HepG2 (cell line): Measurements from ENCODE around the gene ZNF764. TPM values are rescaled to one million over a fixed set of nuclear protein-coding genes. Genes with fewer than 3 reads are reported as not detected.

ENCODE experiments used
- AGO2 ChIP-seq: fragments of 200-400 bp; formaldehyde crosslinking; optimal IDR thresholded peaks from 2 replicates; pipeline ENCODE3; 2017; ENCODE audit warnings: mild to moderate bottlenecking, low read depth, low read length, moderate library complexity
- CBX5 ChIP-seq: sonication (generic); formaldehyde crosslinking; IDR thresholded peaks from 2 replicates; pipeline ENCODE4 v1.4.0; 2020; ENCODE audit warnings: missing genetic modification reagents, borderline replicate concordance
- MED8 ChIP-seq: sonication (generic); formaldehyde crosslinking; IDR thresholded peaks from 2 replicates; pipeline ENCODE4 v1.8.1; 2023; ENCODE audit warnings: mild to moderate bottlenecking, missing genetic modification reagents; ENCODE audit not compliant: insufficient replicate concordance
- NONO ChIP-seq, 2 experiments: fragments of 450-650 bp in 1 of 2; sonication (generic) in 1 of 2; formaldehyde crosslinking in 1 of 2; IDR thresholded peaks in 1 of 2; conservative IDR thresholded peaks in 1 of 2; 2 replicates each; pipeline versions ENCODE4 v1.6.1 to v1.8.0; 2017 to 2022; ENCODE audit warnings: mild to moderate bottlenecking in 1 of 2, missing genetic modification reagents in 1 of 2, moderate library complexity in 1 of 2
- PAF1 ChIP-seq: IDR thresholded peaks from 2 replicates; pipeline ENCODE4 v1.6.1; 2016; ENCODE audit warnings: missing genetic modification reagents, missing compliant biosample characterization
- PHF5A ChIP-seq: IDR thresholded peaks from one replicate; pipeline ENCODE4 v1.6.1; 2018; ENCODE audit warnings: low read depth, missing genetic modification reagents; ENCODE audit not compliant: unreplicated experiment
- POLR2A ChIP-seq, 2 experiments: IDR thresholded peaks; 2 replicates each; pipeline ENCODE4 v1.6.1; 2011; ENCODE audit warnings: low read depth in 2 of 2, low read length in 2 of 2, mild to moderate bottlenecking in 1 of 2, moderate library complexity in 1 of 2; ENCODE audit not compliant: insufficient read depth in 1 of 2
- ZFX ChIP-seq: sonication (generic); formaldehyde crosslinking; IDR thresholded peaks from 2 replicates; pipeline ENCODE4 v1.4.0; 2020; ENCODE audit warnings: mild to moderate bottlenecking, low read depth, missing genetic modification reagents, moderate library complexity
- ZMAT3 ChIP-seq: sonication (generic); formaldehyde crosslinking; conservative IDR thresholded peaks from 2 replicates; pipeline ENCODE4 v1.7.0; 2021; ENCODE audit warnings: missing genetic modification reagents
- ZNF530 ChIP-seq: sonication (generic); formaldehyde crosslinking; IDR thresholded peaks from 2 replicates; pipeline ENCODE4 v1.5.0; 2020; ENCODE audit warnings: low read depth, mild to moderate bottlenecking, missing genetic modification reagents
- ZNF749 ChIP-seq: sonication (generic); formaldehyde crosslinking; IDR thresholded peaks from 2 replicates; pipeline ENCODE4 v1.8.0; 2022; ENCODE audit warnings: mild to moderate bottlenecking, missing genetic modification reagents, moderate library complexity, borderline replicate concordance
- polyA plus RNA-seq, 8 experiments: library from polyadenylated mRNA; depleted of rRNA in 3 of 8; stranded (reverse) in 7 of 8; unstranded in 1 of 8; fragments of >200 nt; fragmentation: Illumina TruSeq in 4 of 8; extraction: Trizol in 4 of 8; gene quantifications; 2 replicates each; pipeline versions ENCODE4 v1.2.1 to v1.2.3, GENCODE V29; 2011 to 2016; ENCODE audit warnings: low read depth in 4 of 8, missing spikeins in 1 of 8, mixed read lengths in 1 of 8; ENCODE audit not compliant: insufficient read depth in 1 of 8
- total RNA-seq, 5 experiments: library from RNA; depleted of rRNA; stranded (reverse); fragments of >200 nt; fragmentation: Illumina TruSeq; extraction: Trizol; gene quantifications; 2 replicates each; pipeline ENCODE4 v1.2.3, GENCODE V29; 2016; ENCODE audit warnings: low read depth in 1 of 5
- TF ChIP-seq, protein P1 (sequence below): sonication (generic); formaldehyde crosslinking; IDR thresholded peaks from 2 replicates; pipeline ENCODE4 v1.4.0; 2020; ENCODE audit warnings: mild to moderate bottlenecking, low read depth, missing genetic modification reagents
- TF ChIP-seq, protein P2 (sequence below): IDR thresholded peaks from 2 replicates; pipeline ENCODE4 v1.6.1; 2016; ENCODE audit warnings: missing compliant biosample characterization, missing genetic modification reagents, borderline replicate concordance
- TF ChIP-seq, protein P3 (sequence below): sonication (generic); formaldehyde crosslinking; IDR thresholded peaks from 2 replicates; pipeline ENCODE4 v1.5.0; 2020; ENCODE audit warnings: mild to moderate bottlenecking, missing genetic modification reagents
- TF ChIP-seq, protein P4 (sequence below): sonication (generic); formaldehyde crosslinking; IDR thresholded peaks from 2 replicates; pipeline ENCODE4 v1.5.0; 2020; ENCODE audit warnings: missing genetic modification reagents, mild to moderate bottlenecking, borderline replicate concordance

The ZNF764 gene
- total and polyA plus RNA-seq, 2 of the 13 experiments (the other 11 are each of a cell fraction or from before 2014, with no cell fraction given), result 4.1 to 9.1 TPM

DNA sequence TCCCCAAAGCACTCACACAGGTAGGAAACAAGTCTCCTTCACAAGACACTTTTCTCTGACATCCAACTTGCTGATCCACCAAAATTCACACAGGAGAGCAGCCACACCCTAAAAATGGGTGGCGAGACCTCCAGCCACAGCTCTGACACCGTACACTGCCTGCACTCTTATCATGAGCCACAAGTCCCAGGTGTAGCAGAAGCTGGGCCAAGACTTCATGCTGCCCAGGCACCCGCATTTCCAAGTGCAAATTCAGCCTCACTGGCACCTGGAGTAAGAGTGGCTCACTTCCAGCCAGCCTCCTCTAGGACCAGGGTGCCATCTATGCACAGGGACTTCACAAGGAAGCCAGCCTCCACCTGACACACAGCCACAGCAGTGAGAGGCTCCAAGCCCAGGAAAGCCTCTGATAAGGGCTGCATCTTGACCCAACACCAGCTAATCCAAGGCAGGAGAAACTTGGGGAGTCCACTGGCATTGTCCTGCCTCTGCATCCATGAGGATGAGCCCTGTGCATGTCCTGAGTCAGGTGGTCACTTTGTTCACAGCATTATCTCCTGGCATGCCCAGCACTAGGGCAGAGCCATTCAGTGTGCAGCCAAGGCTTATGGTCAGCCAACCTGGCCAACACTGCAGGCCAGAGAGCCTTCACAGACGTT, 29.2 kb downstream of the ZNF764 start (continued):
- TF ChIP-seq ZFX (CRISPR knock-in tag) (0 out of 2 replicates have a peak, but pooled peaks have one; percentile 15), NONO (IDR thresholded peaks at IDR 0.05) (no peak), NONO (CRISPR knock-in tag; conservative IDR thresholded peaks at IDR 0.05) (peak; percentile 45; the same call in 1 of the 2 replicates), PHF5A (CRISPR knock-in tag) (no peak), POLR2A (IDR thresholded peaks at IDR 0.05; ENCODE audit: insufficient read depth in 1 of 2, low read depth in 2 of 2, low read length in 2 of 2) (peak; percentile 25 to 63; a peak in 3 of 4 replicates), ZMAT3 (CRISPR knock-in tag) (no peak), ZNF530 (CRISPR knock-in tag) (0 out of 2 replicates have a peak, but pooled peaks have one; percentile 49), CBX5 (CRISPR knock-in tag) (no peak), AGO2 (peak; percentile 46), ZNF749 (CRISPR knock-in tag) (no peak), PAF1 (peak; percentile 54; the same call in 1 of the 2 replicates), MED8 (no peak)
- TF ChIP-seq, protein P1, sequence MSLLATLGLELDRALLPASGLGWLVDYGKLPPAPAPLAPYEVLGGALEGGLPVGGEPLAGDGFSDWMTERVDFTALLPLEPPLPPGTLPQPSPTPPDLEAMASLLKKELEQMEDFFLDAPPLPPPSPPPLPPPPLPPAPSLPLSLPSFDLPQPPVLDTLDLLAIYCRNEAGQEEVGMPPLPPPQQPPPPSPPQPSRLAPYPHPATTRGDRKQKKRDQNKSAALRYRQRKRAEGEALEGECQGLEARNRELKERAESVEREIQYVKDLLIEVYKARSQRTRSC (CRISPR knock-in tag), result no peak
- TF ChIP-seq, protein P2, sequence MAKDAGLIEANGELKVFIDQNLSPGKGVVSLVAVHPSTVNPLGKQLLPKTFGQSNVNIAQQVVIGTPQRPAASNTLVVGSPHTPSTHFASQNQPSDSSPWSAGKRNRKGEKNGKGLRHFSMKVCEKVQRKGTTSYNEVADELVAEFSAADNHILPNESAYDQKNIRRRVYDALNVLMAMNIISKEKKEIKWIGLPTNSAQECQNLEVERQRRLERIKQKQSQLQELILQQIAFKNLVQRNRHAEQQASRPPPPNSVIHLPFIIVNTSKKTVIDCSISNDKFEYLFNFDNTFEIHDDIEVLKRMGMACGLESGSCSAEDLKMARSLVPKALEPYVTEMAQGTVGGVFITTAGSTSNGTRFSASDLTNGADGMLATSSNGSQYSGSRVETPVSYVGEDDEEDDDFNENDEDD (CRISPR knock-in tag), result no peak
- TF ChIP-seq, protein P3, sequence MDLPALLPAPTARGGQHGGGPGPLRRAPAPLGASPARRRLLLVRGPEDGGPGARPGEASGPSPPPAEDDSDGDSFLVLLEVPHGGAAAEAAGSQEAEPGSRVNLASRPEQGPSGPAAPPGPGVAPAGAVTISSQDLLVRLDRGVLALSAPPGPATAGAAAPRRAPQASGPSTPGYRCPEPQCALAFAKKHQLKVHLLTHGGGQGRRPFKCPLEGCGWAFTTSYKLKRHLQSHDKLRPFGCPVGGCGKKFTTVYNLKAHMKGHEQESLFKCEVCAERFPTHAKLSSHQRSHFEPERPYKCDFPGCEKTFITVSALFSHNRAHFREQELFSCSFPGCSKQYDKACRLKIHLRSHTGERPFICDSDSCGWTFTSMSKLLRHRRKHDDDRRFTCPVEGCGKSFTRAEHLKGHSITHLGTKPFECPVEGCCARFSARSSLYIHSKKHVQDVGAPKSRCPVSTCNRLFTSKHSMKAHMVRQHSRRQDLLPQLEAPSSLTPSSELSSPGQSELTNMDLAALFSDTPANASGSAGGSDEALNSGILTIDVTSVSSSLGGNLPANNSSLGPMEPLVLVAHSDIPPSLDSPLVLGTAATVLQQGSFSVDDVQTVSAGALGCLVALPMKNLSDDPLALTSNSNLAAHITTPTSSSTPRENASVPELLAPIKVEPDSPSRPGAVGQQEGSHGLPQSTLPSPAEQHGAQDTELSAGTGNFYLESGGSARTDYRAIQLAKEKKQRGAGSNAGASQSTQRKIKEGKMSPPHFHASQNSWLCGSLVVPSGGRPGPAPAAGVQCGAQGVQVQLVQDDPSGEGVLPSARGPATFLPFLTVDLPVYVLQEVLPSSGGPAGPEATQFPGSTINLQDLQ (CRISPR knock-in tag), result 0 out of 2 replicates have a peak, but pooled peaks have one; percentile 45
- TF ChIP-seq, protein P4, sequence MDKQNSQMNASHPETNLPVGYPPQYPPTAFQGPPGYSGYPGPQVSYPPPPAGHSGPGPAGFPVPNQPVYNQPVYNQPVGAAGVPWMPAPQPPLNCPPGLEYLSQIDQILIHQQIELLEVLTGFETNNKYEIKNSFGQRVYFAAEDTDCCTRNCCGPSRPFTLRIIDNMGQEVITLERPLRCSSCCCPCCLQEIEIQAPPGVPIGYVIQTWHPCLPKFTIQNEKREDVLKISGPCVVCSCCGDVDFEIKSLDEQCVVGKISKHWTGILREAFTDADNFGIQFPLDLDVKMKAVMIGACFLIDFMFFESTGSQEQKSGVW (CRISPR knock-in tag), result 0 out of 2 replicates have a peak, but pooled peaks have one; percentile 38
